ENCODE results near the gene CFAP43.
"Not testable (repeated sequence)": the region's sequence is repeated elsewhere in the genome, so short reads cannot be mapped to it uniquely, and the experiment has no call there.

CFAP43 gene

GRCh38 chr10:104255311-104255981 is 23.3 kb upstream of the CFAP43 start:
- DNase-seq = no peak

DNA sequence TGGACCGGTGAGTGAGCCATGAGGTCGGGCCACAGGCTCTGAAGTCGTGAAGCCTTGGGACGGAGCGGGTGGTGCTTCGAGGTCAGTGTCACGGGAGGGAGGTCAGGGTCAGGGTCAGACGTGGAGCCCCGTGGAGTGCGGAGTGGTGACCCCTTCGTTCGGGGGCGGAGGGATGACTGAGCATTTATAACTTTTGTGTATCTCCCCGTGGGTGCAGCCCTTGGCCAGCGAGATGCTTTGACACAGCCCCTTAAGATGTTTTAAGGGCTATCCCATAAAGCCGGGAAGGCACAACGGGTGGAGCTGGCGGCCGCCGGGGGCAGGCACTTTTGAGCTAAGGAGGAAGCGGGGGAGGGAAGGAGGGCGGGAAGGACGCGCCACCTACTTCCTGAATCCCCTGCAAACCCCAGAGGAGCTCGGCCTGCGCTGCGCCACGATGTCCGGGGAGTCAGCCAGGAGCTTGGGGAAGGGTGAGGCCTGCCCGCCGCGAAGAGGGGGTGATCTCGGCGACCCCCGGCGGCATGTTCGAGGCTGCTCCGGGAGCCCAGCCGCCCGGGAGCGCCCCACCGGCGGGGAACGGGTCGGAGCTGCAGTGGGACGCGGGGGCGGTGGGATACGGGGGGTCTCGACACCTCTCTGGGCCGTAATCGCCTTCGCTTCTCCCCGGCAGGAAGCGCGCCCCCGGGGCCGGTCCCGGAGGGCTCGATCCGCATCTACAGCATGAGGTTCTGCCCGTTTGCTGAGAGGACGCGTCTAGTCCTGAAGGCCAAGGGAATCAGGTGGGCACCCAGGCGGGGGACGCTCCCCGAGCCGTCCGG is 22.5 kb upstream of the CFAP43 start, which contains the start of gene GSTO1:
GSTO1 (plus strand) TSS at position 400 of the 818 bp plus-strand sequence; CDS start at position 437, 37 bp downstream.
- DNase-seq = no peak

GRCh38 chr10:104253606-104254410 is 21.6 kb upstream of the CFAP43 start:
- DNase-seq = no peak

GRCh38 chr10:104253106-104253505 is 20.9 kb upstream of the CFAP43 start:
- no peak for DNase-seq

- no peak for DNase-seq
Measured at GRCh38 chr10:104252368-104252767, 20.2 kb upstream of the CFAP43 start.

GRCh38 chr10:104251443-104251842 is 19.3 kb upstream of the CFAP43 start:
- no peak for DNase-seq

- DNase-seq = no peak
Measured at GRCh38 chr10:104250371-104250770, 18.2 kb upstream of the CFAP43 start.

DNA sequence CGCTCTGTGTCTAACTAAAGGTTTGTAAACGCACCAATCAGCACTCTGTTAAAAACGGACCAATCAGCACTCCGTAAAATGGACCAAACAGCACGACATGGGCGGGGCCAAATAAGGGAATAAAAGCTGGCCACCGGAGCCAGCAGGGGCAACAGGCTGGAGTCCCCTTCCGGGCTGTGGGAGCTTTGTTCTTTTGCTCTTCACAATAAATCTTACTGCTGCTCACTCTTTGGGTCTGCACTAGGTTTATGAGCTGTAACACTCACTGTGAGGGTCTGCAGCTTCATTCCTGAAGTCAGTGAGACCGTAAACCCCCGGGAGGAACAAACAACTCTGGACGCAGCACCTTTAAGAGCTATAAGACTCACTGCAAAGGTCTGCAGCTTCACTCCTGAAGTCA is 16.8 kb upstream of the CFAP43 start:
- DNase-seq = not testable (repeated sequence)

- DNase-seq = no peak
Measured at GRCh38 chr10:104247513-104248146, 15.5 kb upstream of the CFAP43 start.

- no peak for DNase-seq
Measured at GRCh38 chr10:104246976-104247375, 14.8 kb upstream of the CFAP43 start.

DNA sequence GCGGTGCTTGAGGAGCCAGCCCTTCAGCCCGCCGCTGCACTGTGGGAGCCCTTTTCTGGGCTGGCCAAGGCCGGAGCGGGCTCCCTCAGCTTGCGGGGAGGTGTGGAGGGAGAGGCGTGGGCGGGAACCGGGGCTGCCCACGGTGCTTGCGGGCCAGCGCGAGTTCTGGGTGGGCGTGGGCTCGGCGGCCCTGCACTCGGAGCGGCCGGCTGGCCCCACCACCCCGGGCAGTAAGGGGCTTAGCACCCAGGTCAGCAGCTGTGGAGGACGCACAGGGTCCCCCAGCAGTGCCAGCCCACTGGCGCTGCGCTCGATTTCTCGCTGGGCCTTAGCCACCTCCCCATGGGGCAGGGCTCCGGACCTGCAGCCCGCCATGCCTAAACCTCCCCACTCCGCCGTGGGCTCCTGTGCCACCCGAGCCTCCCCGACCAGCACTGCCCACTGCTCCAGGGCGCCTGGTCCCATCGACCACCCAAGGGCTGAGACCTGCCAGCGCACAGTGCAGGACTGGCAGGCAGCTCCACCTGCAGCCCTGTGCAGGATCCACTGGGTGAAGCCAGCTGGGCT is 13.0 kb upstream of the CFAP43 start:
- DNase-seq = no peak

- no peak for DNase-seq
Measured at GRCh38 chr10:104243512-104243911, 11.3 kb upstream of the CFAP43 start.

DNA sequence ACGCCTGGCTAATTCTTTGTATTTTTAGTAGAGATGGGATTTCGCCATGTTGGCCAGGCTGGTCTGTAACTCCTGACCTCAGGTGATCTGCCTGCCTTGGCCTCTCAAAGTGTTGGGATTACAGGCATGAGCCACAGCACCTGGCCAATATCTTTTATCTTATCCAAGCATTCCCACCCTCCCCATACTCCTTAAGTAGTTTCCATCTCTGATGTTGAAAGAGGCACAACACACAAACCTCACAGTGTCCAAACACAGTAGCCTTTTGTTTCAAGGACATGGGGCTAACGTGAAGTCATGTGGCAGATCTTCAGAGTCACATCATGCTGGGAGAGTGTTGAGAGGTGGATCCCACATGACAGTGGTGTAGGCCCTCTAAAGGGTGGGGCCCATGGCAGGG is 10.8 kb upstream of the CFAP43 start:
- not testable (repeated sequence) for DNase-seq

- DNase-seq = no peak
Measured at GRCh38 chr10:104242545-104242944, 10.4 kb upstream of the CFAP43 start.

- no peak for DNase-seq
Measured at GRCh38 chr10:104240078-104240477, 7.9 kb upstream of the CFAP43 start.

DNA sequence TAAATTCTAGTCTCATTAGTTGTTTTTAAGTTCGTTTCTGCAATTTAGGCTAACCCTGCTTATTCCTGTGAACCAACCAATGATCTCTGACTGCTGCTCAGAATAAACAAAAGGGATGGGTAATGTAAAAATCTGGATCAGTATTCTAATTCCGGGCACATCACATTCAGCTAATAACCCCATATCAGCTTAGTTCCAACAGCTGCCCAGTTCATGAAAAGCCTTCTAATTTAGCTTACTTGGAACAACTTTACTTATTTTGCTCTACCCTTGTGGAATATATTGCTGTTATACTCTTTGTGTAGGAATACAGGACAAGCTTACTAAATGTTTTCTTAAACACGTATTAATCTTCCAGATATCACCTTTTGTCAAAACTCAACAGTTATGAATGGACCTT is 3.6 kb upstream of the CFAP43 start:
- no peak for DNase-seq

GRCh38 chr10:104234934-104235333 is 2.8 kb upstream of the CFAP43 start:
- DNase-seq = no peak

- DNase-seq = no peak
Measured at GRCh38 chr10:104233817-104234216, 1.7 kb upstream of the CFAP43 start.

DNA sequence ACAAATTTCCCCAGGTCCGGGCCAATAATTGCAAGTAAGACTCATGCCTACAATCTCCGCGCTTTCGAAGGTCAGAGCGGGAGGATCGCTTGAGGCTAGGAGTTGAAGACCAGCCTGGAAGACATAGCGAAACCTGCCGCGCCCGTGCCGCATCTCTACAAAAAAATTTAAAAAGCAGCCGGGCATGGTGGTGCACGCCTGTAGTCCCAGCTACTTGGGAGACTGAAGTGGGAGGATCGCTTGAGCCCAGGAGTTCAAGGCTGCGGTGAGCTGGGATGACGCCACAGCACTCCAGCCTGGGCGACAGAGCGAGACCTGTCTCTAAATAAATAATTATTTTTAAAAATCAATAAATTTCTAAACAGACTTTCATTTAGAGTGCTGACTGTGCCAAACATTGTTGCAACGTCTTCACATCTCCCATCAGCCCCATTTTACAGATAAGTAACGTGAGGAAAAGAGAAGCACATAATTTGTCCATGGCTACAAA is 494 bp upstream of the CFAP43 start:
- no peak for DNase-seq

GRCh38 chr10:104230490-104230889 is 1.7 kb downstream of the CFAP43 start:
- DNase-seq = no peak

GRCh38 chr10:104223304-104223703 is 8.9 kb downstream of the CFAP43 start:
- DNase-seq = no peak

- no peak for DNase-seq
Measured at GRCh38 chr10:104220522-104220921, 11.6 kb downstream of the CFAP43 start.

All from NCI-H1048 (cell line).